ENCODE results near the gene ASF1A. TPM values are rescaled to one million over a fixed set of nuclear protein-coding genes. Genes with fewer than 3 reads are reported as not detected.

ASF1A gene
- total RNA-seq, 2 donors from 2014 or later: 15.9 to 36.4 TPM

GRCh38 chr6:118871331-118871730 lies 22.6 kb upstream of the ASF1A start:
- Mint-ChIP-seq H3K4me3 (no peak overlapping the region), H3K27ac (no peak overlapping the region), H3K27me3 (no peaks in the 10 kb centered on the region), H3K9me3 (no peaks in the 10 kb centered on the region), H3K36me3 (peaks cover 3% of the 10 kb centered on the region), H3K4me1 (ENCODE audit: low read depth in 2 of 2) (peaks cover 33 to 45% of the 10 kb centered on the region in 2 donors)
- no peak for ATAC-seq
- DNase-seq (ENCODE audit: low spot score): no peak

GRCh38 chr6:118872318-118872717 lies 21.6 kb upstream of the ASF1A start:
- no peaks in the 10 kb centered on the region for H3K27me3 Mint-ChIP-seq
- no peak overlapping the region for H3K4me3 Mint-ChIP-seq
- no peak for DNase-seq (ENCODE audit: low spot score)
- ATAC-seq: no peak
- H3K36me3 Mint-ChIP-seq: no peaks in the 10 kb centered on the region
- H3K4me1 Mint-ChIP-seq (ENCODE audit: low read depth in 2 of 2): peaks cover 32 to 45% of the 10 kb centered on the region in 2 donors
- no peaks in the 10 kb centered on the region for H3K9me3 Mint-ChIP-seq
- H3K27ac Mint-ChIP-seq: no peak overlapping the region

GRCh38 chr6:118872726-118873125 lies 21.2 kb upstream of the ASF1A start:
- Mint-ChIP-seq H3K36me3 (no peaks in the 10 kb centered on the region), H3K9me3 (no peaks in the 10 kb centered on the region), H3K27ac (no peak overlapping the region), H3K4me1 (ENCODE audit: low read depth in 2 of 2) (peaks cover 35 to 46% of the 10 kb centered on the region in 2 donors), H3K4me3 (no peak overlapping the region), H3K27me3 (no peaks in the 10 kb centered on the region)
- no peak for DNase-seq (ENCODE audit: low spot score)
- no peak for ATAC-seq

- peaks cover 35 to 48% of the 10 kb centered on the region in 2 donors for H3K4me1 Mint-ChIP-seq (ENCODE audit: low read depth in 2 of 2)
- no peak for ATAC-seq
Measured at GRCh38 chr6:118873239-118873638, 20.7 kb upstream of the ASF1A start.

GRCh38 chr6:118875672-118876071 lies 18.3 kb upstream of the ASF1A start:
- H3K27ac Mint-ChIP-seq: no peak overlapping the region
- peaks cover 22 to 34% of the 10 kb centered on the region in 2 donors for H3K4me1 Mint-ChIP-seq (ENCODE audit: low read depth in 2 of 2)
- H3K36me3 Mint-ChIP-seq: peaks cover 5% of the 10 kb centered on the region
- H3K27me3 Mint-ChIP-seq: no peaks in the 10 kb centered on the region
- ATAC-seq: no peak
- H3K4me3 Mint-ChIP-seq: no peak overlapping the region
- DNase-seq (ENCODE audit: low spot score): no peak
- no peaks in the 10 kb centered on the region for H3K9me3 Mint-ChIP-seq

More at GRCh38 chr6:118873239-118873638, 20.7 kb upstream of the ASF1A start:
- Mint-ChIP-seq H3K36me3 (no peaks in the 10 kb centered on the region), H3K27me3 (no peaks in the 10 kb centered on the region), H3K4me3 (no peak overlapping the region), H3K9me3 (no peaks in the 10 kb centered on the region), H3K27ac (no peak overlapping the region)
- DNase-seq (ENCODE audit: low spot score): no peak

GRCh38 chr6:118876198-118876597 lies 17.8 kb upstream of the ASF1A start:
- Mint-ChIP-seq H3K27ac (no peak overlapping the region), H3K4me1 (ENCODE audit: low read depth in 2 of 2) (peaks cover 22 to 33% of the 10 kb centered on the region in 2 donors), H3K4me3 (no peak overlapping the region), H3K27me3 (no peaks in the 10 kb centered on the region), H3K9me3 (no peaks in the 10 kb centered on the region), H3K36me3 (peaks cover 5% of the 10 kb centered on the region)
- DNase-seq (ENCODE audit: low spot score): no peak
- no peak for ATAC-seq

- no peak overlapping the region for H3K27ac Mint-ChIP-seq
- peaks cover 5% of the 10 kb centered on the region for H3K36me3 Mint-ChIP-seq
- H3K9me3 Mint-ChIP-seq: no peaks in the 10 kb centered on the region
- ATAC-seq: no peak
- no peak overlapping the region for H3K4me3 Mint-ChIP-seq
- H3K4me1 Mint-ChIP-seq (ENCODE audit: low read depth in 2 of 2): peaks cover 19 to 36% of the 10 kb centered on the region in 2 donors
- H3K27me3 Mint-ChIP-seq: no peaks in the 10 kb centered on the region
- DNase-seq (ENCODE audit: low spot score): no peak
Measured at GRCh38 chr6:118876814-118877213, 17.1 kb upstream of the ASF1A start.

GRCh38 chr6:118877806-118878205 lies 16.1 kb upstream of the ASF1A start:
- H3K36me3 Mint-ChIP-seq: peaks cover 5% of the 10 kb centered on the region

GRCh38 chr6:118881440-118882313 lies 12.3 kb upstream of the ASF1A start:
- DNase-seq (ENCODE audit: low spot score): no peak
- peaks cover 27 to 61% of the 10 kb centered on the region in 2 donors for H3K4me1 Mint-ChIP-seq (ENCODE audit: low read depth in 2 of 2)
- H3K27me3 Mint-ChIP-seq: no peaks in the 10 kb centered on the region
- H3K4me3 Mint-ChIP-seq: no peak overlapping the region
- no peak overlapping the region for H3K27ac Mint-ChIP-seq
- no peaks in the 10 kb centered on the region for H3K9me3 Mint-ChIP-seq
- ATAC-seq: no peak
- peaks cover 5% of the 10 kb centered on the region for H3K36me3 Mint-ChIP-seq

More at GRCh38 chr6:118877806-118878205, 16.1 kb upstream of the ASF1A start:
- DNase-seq (ENCODE audit: low spot score) (no peak), ATAC-seq (no peak)
- Mint-ChIP-seq H3K4me1 (ENCODE audit: low read depth in 2 of 2) (peaks cover 19 to 38% of the 10 kb centered on the region in 2 donors), H3K27ac (no peak overlapping the region), H3K27me3 (no peaks in the 10 kb centered on the region), H3K9me3 (no peaks in the 10 kb centered on the region), H3K4me3 (no peak overlapping the region)

GRCh38 chr6:118882314-118882905 lies 11.5 kb upstream of the ASF1A start:
- Mint-ChIP-seq H3K9me3 (no peaks in the 10 kb centered on the region), H3K36me3 (peaks cover 5% of the 10 kb centered on the region), H3K4me3 (no peak overlapping the region), H3K27ac (no peak overlapping the region), H3K27me3 (no peaks in the 10 kb centered on the region), H3K4me1 (ENCODE audit: low read depth in 2 of 2) (peaks cover 26 to 67% of the 10 kb centered on the region in 2 donors)
- no peak for DNase-seq (ENCODE audit: low spot score)
- ATAC-seq: no peak

- Mint-ChIP-seq H3K27me3 (no peaks in the 10 kb centered on the region), H3K27ac (peak overlapping the region in 1 of 2 donors; percentile 19), H3K4me1 (ENCODE audit: low read depth in 2 of 2) (peaks cover 28 to 67% of the 10 kb centered on the region in 2 donors)
Measured at GRCh38 chr6:118886641-118887040, 7.3 kb upstream of the ASF1A start.

GRCh38 chr6:118889163-118889562 lies 4.8 kb upstream of the ASF1A start:
- no peak overlapping the region for H3K27ac Mint-ChIP-seq
- no peaks in the 10 kb centered on the region for H3K9me3 Mint-ChIP-seq
- no peaks in the 10 kb centered on the region for H3K27me3 Mint-ChIP-seq
- ATAC-seq (no peak), DNase-seq (ENCODE audit: low spot score) (no peak)
- H3K4me3 Mint-ChIP-seq: peak overlapping the region; percentile 22
- H3K36me3 Mint-ChIP-seq: peaks cover 3% of the 10 kb centered on the region
- peaks cover 44 to 70% of the 10 kb centered on the region in 2 donors for H3K4me1 Mint-ChIP-seq (ENCODE audit: low read depth in 2 of 2)

More at GRCh38 chr6:118886641-118887040, 7.3 kb upstream of the ASF1A start:
- ATAC-seq: no peak
- H3K9me3 Mint-ChIP-seq: no peaks in the 10 kb centered on the region
- no peaks in the 10 kb centered on the region for H3K36me3 Mint-ChIP-seq
- no peak for DNase-seq (ENCODE audit: low spot score)
- H3K4me3 Mint-ChIP-seq: no peak overlapping the region

- Mint-ChIP-seq H3K4me3 (peak overlapping the region; percentile 100), H3K27me3 (no peaks in the 10 kb centered on the region), H3K9me3 (no peaks in the 10 kb centered on the region), H3K4me1 (ENCODE audit: low read depth in 2 of 2) (peaks cover 34 to 58% of the 10 kb centered on the region in 2 donors), H3K27ac (peak overlapping the region; percentile 93 to 96), H3K36me3 (peaks cover 5% of the 10 kb centered on the region)
- no peak for DNase-seq (ENCODE audit: low spot score)
- no peak for ATAC-seq
Measured at GRCh38 chr6:118890997-118891790, 2.8 kb upstream of the ASF1A start.
